Smooth muscle cell of the brain vasculature (primary cell): ENCODE data around the gene MIEF2.

Experiments used
- DNase-seq: peaks from one replicate; pipeline ENCODE4 v3.0.0-alpha.2; 2012; ENCODE audit warnings: low read depth, low spot score

Gene MIEF2

GRCh38 chr17:18234853-18235380 is 25.5 kb upstream of the MIEF2 start:
- no peak for DNase-seq

GRCh38 chr17:18235743-18236256 is 24.7 kb upstream of the MIEF2 start:
- DNase-seq = no peak

- no peak for DNase-seq
Measured at GRCh38 chr17:18236494-18236893, 24.0 kb upstream of the MIEF2 start.

- DNase-seq = no peak
Measured at GRCh38 chr17:18237461-18237860, 23.0 kb upstream of the MIEF2 start.

- no peak for DNase-seq
Measured at GRCh38 chr17:18238299-18238698, 22.2 kb upstream of the MIEF2 start.

- DNase-seq = no peak
Measured at GRCh38 chr17:18240449-18240848, 20.0 kb upstream of the MIEF2 start.

GRCh38 chr17:18241229-18241871 is 19.1 kb upstream of the MIEF2 start:
- no peak for DNase-seq

GRCh38 chr17:18245038-18245776 is 15.3 kb upstream of the MIEF2 start:
- DNase-seq = no peak

GRCh38 chr17:18246109-18246725 is 14.2 kb upstream of the MIEF2 start:
- DNase-seq = no peak

GRCh38 chr17:18246880-18247612 is 13.4 kb upstream of the MIEF2 start:
- DNase-seq = no peak

- DNase-seq = no peak
Measured at GRCh38 chr17:18247613-18248001, 12.9 kb upstream of the MIEF2 start.

- peak; percentile 45 for DNase-seq
Measured at GRCh38 chr17:18248300-18248731, 12.1 kb upstream of the MIEF2 start.

- no peak for DNase-seq
Measured at GRCh38 chr17:18248811-18249210, 11.7 kb upstream of the MIEF2 start.

GRCh38 chr17:18250259-18250658 is 10.2 kb upstream of the MIEF2 start:
- DNase-seq = no peak

GRCh38 chr17:18250708-18251107 is 9.8 kb upstream of the MIEF2 start:
- no peak for DNase-seq

GRCh38 chr17:18251204-18251603 is 9.3 kb upstream of the MIEF2 start:
- DNase-seq = no peak

- no peak for DNase-seq
Measured at GRCh38 chr17:18252160-18252559, 8.3 kb upstream of the MIEF2 start.

GRCh38 chr17:18253187-18253884 is 7.1 kb upstream of the MIEF2 start:
- DNase-seq = no peak

GRCh38 chr17:18253947-18254821 is 6.3 kb upstream of the MIEF2 start:
- no peak for DNase-seq
